ENCODE measurements around the gene FNDC3A.

The FNDC3A gene

DNA sequence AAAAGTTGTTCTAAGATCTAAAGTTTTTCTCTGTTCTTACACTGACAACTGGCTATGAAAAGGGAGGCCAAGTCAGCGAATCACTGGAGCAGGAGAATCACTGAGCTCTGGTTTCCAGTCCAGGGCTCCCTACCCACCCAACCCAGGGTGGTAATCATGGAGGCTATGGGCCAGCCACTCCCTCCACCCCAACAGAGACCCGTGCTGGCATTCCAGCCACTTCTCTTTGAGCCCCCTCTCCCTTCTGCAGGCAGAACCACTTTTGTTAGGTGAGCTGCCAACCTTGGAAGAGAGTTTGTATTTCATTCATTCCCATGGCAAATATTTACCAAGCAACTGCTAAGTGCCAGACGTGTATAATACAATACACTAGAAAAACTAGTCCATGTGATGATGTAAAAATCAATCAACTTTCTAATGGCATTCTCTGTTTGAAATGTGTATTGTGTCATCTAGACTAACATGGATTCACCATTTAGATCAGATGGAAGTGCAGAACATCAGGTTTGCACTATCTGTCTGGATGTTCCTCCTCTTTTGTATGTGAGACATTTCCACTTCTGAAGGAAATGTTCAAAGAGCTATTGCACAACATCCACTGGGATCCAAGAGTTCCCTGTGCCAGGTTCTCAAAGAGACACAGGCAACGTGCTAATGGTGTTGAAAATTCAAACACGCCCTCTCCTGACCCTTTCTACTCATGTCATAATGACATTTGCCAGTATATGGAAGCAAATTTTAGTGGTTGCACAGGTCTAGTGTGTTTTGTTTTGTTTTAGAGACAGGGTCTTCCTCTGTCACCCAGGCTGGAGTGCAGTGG is 249.7 kb downstream of the FNDC3A start:
- DNase-seq: no peak

- no peak for DNase-seq
These were observed 250.9 kb downstream of the FNDC3A start for GRCh38 chr13:49226613-49227012.

- DNase-seq: no peak
These were observed 259.0 kb downstream of the FNDC3A start for GRCh38 chr13:49234741-49235140.

- DNase-seq: no peak
These were observed 260.2 kb downstream of the FNDC3A start for GRCh38 chr13:49235856-49236431.

GRCh38 chr13:49238621-49239020 is 262.9 kb downstream of the FNDC3A start:
- DNase-seq: no peak

DNA sequence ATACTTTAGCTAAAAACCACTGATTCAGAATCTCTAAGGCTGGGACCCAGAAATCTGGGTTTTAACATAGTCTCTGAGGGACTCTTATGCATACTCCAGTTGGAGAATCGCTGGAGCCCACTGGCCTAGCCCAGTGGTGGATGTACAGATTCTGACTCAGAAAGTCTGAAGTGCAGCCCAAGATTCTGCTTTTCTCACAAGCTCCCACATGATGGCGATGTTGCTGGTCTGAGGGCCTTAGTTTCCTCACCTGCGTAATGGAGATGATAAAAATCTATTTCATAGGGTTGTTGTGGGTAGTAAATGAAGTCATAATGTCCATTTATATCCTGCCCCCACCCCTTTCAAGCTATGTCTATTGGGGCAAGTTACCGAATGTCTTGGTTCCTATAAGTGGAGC is 264.3 kb downstream of the FNDC3A start:
- peak; percentile 65 for DNase-seq

- DNase-seq: no peak
These were observed 265.6 kb downstream of the FNDC3A start for GRCh38 chr13:49241296-49241695.

- no peak for DNase-seq
These were observed 269.4 kb downstream of the FNDC3A start for GRCh38 chr13:49245101-49245500.

- no peak for DNase-seq
These were observed 271.3 kb downstream of the FNDC3A start for GRCh38 chr13:49246850-49247642.

DNA sequence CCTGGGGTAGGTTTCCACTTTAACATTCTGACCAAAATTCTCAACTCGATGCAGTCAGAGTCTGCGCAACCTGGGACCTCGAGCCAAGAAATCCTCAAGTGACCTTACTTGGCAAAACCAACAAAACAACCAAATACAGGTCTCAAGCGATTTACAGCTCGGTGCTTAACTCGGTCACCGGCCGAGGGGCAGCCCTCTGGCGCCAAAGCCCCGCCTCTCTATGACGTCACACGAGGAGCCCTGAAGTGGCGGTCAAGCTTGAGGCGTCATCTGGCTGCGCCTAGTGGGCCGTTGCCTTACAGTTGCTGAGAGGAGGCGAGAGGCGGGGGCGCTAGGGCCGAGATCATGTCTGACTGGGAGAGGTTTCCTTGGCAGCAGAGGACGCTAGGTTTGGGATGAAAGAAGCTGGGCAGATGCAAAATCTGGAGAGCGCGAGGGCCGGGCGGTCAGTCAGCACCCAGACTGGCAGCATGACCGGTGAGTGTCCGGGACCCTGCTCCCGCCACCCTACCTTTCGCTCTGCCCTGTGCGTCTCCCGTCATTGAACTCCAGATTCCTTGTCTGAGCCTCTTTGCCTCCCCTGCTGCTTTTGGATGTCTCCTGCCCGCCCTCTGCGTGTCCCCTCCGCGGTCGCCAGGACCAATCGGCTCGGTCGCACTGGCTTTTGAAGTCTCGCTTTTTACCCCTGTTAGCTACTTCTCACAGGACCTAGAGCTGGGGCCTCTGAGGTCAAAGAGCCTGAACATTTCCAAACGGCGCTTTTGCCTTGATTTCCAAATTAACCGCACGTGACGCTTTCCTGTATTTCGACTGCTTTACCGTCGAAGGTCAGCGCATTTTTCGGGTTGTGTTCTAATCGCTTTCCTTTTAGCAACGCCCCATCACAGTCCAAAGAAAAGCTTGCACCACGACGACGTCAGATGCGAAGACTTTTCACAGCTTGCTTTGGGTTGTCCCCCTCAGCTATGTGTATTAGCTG is 272.2 kb downstream of the FNDC3A start, which contains the start of gene CDADC1:
TSS of gene CDADC1 (plus strand) at position 283 of the 979 bp plus-strand sequence. CDS start at position 396, 113 bp downstream.
- DNase-seq: peak; percentile 93

- peak; percentile 28 for DNase-seq
These were observed 272.9 kb downstream of the FNDC3A start for GRCh38 chr13:49248622-49249002.

DNA sequence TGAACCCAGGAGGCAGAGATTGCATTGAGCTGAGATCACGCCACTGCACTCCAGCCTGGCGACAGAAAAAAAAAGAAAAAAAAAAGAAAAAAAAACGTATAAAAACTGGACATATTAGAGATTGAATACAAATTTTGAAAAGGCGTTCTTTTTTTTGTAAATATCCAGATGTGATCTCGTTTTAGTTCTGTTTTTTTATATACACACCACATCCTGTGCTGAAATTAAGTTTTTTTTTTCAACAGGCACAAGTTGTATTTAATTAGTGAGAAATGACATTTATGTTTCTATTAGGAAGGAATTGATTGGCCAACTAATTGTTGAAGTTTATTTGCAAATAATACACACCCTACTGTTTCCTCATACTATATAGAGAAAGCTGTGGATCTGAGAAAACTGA is 275.6 kb downstream of the FNDC3A start:
- no peak for DNase-seq

- DNase-seq: no peak
These were observed 277.6 kb downstream of the FNDC3A start for GRCh38 chr13:49253310-49253709.

- peak; percentile 9 for DNase-seq
These were observed 278.3 kb downstream of the FNDC3A start for GRCh38 chr13:49254007-49254406.

DNA sequence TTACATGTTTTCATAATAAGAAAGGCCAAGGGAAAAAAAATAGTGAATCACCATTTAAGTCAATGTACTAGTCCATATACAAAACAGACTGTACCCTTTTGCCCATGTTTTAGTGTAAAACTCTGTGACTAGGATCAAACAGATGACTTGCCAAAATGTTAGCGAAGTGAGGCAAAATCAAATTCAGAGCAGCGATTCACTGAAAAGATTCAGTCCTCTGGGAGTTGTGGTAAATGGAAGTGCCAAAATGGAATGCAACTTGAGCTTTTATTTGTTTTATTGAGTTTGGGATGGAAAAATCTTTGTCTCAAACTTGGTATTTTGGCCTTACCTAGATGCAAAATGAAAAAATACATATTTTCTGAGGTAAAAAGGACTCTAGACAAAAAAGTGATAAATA is 281.1 kb downstream of the FNDC3A start:
- DNase-seq: no peak

GRCh38 chr13:49258089-49258796 is 282.5 kb downstream of the FNDC3A start:
- peak; percentile 45 for DNase-seq
